Measurements from ENCODE around the gene TIMMDC1.
A peak's percentile ranks its signal among the peaks of the same experiment; 100 is the strongest.
"Not testable (repeated sequence)": the region's sequence is repeated elsewhere in the genome, so short reads cannot be mapped to it uniquely, and the experiment has no call there.

The TIMMDC1 gene

DNA sequence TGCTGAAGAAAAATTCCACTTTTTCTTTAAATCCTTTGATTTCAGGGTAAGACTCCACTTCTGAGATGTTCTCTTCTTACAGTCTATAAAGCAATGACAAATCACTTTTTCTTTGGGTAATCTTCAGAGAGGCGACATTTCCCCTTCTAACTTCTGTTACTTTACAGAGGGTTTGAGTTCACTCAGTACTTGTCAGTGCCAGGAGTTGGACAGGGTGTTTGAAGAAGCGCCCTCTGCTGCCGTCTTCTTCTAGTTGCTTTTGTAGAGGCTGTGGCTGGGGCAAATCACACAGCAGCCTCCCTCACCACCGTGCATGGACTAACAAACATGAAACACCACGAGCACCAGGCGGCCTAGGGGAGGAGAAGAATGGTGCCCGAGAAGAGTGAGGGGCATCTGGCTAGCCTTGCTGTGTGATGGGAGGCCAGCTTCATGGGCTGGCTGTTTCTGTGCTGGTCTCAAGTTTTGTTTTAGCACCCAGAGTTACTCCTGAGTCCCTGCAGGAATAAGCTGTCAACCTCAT is 61.2 kb downstream of the TIMMDC1 start, which contains the start of gene CD80:
TSS of gene CD80 (minus strand) at position 174 of the 523 bp plus-strand sequence. CDS start 1,886 bp downstream, outside the sequence.
- H3K4me3 ChIP-seq (ENCODE audit: low read depth, low read length), result peak within 1 kb of the TSS; percentile 47
- TF ChIP-seq CTCF (IDR thresholded peaks at IDR 0.05; ENCODE audit: borderline replicate concordance, insufficient read depth, low read depth, low read length), result peak; percentile 72

- H3K4me3 ChIP-seq (ENCODE audit: low read depth, low read length), result peak overlapping the region; percentile 47
- no peak for TF ChIP-seq CTCF (IDR thresholded peaks at IDR 0.05; ENCODE audit: borderline replicate concordance, insufficient read depth, low read depth, low read length)
These were observed 61.8 kb downstream of the TIMMDC1 start for GRCh38 chr3:119560160-119560559.

GRCh38 chr3:119562307-119562961 is 64.1 kb downstream of the TIMMDC1 start:
- H3K4me3 ChIP-seq (ENCODE audit: low read depth, low read length), result peak overlapping the region; percentile 59
- TF ChIP-seq CTCF (IDR thresholded peaks at IDR 0.05; ENCODE audit: borderline replicate concordance, insufficient read depth, low read depth, low read length), result no peak

DNA sequence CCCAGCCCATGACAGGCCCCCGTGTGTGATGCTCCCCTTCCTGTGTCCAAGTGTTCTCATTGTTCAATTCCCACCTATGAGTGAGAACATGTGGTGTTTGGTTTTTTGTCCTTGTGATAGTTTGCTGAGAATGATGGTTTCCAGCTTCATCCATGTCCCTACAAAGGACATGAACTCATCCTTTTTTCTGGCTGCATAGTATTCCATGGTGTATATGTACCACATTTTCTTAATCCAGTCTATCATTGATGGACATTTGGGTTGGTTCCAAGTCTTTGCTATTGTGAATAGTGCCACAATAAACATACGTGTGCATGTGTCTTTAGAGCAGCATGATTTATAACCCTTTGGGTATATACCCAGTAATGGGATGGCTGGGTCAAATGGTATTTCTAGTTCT is 65.0 kb downstream of the TIMMDC1 start:
- not testable (repeated sequence) for H3K4me3 ChIP-seq (ENCODE audit: low read depth, low read length)

- TF ChIP-seq CTCF (IDR thresholded peaks at IDR 0.05; ENCODE audit: borderline replicate concordance, insufficient read depth, low read depth, low read length), result no peak
- no peak overlapping the region for H3K4me3 ChIP-seq (ENCODE audit: low read depth, low read length)
These were observed 70.8 kb downstream of the TIMMDC1 start for GRCh38 chr3:119569156-119569555.

- no peak for TF ChIP-seq CTCF (IDR thresholded peaks at IDR 0.05; ENCODE audit: borderline replicate concordance, insufficient read depth, low read depth, low read length)
- no peak overlapping the region for H3K4me3 ChIP-seq (ENCODE audit: low read depth, low read length)
These were observed 71.9 kb downstream of the TIMMDC1 start for GRCh38 chr3:119570229-119570628.

- no peak overlapping the region for H3K4me3 ChIP-seq (ENCODE audit: low read depth, low read length)
- TF ChIP-seq CTCF (IDR thresholded peaks at IDR 0.05; ENCODE audit: borderline replicate concordance, insufficient read depth, low read depth, low read length), result no peak
These were observed 72.9 kb downstream of the TIMMDC1 start for GRCh38 chr3:119571230-119571629.
